ENCODE measurements around the gene ABCC2. TPM values are rescaled to one million over a fixed set of nuclear protein-coding genes. Genes with fewer than 3 reads are reported as not detected.
A peak's percentile ranks its signal among the peaks of the same experiment; 100 is the strongest.
"Not testable (repeated sequence)": the region's sequence is repeated elsewhere in the genome, so short reads cannot be mapped to it uniquely, and the experiment has no call there.

ABCC2 gene
- 0.13 TPM for polyA plus RNA-seq (2013, experiment 1 of 2; ENCODE audit: insufficient read length)
- 0.51 TPM for polyA plus RNA-seq (2013, experiment 2 of 2; ENCODE audit: insufficient read length)

DNA sequence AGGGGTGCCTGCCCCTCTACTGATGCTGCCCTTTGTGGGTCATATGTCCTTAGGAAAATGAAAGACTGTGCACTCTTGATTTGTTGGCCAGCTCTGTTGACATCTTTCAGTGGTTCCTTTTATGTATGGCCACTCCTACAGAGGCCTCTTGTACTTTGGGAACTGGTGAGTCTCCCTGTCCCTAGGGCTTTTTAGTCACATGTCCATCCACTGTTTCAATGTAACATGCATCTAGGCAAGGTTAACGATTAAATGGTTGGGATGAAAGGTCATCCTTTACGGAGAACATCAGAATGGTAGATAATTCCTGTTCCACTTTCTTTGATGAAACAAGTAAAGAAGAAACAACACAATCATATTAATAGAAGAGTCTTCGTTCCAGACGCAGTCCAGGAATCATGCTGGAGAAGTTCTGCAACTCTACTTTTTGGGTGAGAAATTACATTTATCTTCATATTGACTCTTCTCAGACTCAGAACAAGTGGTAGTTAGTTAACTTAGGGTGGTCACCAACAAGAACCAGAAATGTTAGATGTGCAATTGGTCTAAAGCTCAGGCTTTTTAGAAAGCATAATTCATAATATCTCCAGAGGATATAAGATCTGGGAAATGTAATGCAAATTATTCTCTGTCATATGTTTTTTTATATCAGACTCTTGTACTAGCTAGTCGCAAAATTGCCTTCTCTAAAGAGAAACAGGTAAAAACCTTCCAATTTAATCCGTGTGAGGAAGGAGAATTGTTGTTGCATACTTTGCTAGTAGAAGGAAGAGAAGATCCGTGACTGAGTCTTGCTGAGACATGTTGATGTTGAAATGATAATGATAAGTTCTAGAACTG lies at the start of gene ABCC2:
Gene ABCC2, plus strand, starts transcription at position 194 of the 840 bp plus-strand sequence. Its CDS starts 205 bp downstream, at position 399.
- DNase-seq = no peak

DNA sequence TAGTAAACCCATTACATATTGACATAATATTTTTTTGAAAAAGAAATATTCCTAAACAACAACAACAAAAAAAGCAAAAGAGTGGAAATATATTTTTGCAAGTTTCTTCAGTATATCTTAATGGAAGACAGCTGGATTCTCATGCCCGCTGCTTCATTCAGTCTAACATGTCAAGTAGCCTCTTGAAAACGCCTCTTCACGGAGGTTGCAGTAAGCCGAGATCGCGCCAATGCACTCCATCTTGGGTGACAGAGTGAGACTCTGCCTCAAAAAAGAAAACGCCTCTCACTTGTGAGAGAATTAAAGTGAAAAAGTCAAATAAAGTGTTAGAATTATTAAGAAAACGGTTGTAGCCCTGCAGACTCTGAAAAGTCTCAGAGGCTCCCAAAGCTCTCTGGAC lies 49.1 kb upstream of the ABCC2 start:
- DNase-seq = no peak

DNA sequence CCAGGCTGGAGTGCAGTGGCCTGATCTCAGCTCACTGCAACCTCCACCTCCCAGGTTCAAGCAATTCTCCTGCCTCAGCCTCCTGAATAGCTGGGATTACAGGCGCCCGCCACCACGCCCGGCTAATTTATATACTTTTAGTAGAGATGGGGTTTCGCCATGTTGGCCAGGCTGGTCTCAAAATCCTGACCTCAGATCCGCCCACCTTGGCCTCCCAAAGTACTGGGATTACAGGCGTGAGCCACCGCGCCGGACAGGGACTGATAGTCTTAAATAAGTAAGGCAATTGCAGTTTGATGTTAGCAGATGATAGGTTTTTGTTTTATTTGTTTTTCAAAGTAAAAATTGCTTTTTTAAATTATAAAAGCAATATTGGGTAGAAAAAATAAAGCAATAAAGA lies 48.3 kb upstream of the ABCC2 start:
- DNase-seq = not testable (repeated sequence)

DNA sequence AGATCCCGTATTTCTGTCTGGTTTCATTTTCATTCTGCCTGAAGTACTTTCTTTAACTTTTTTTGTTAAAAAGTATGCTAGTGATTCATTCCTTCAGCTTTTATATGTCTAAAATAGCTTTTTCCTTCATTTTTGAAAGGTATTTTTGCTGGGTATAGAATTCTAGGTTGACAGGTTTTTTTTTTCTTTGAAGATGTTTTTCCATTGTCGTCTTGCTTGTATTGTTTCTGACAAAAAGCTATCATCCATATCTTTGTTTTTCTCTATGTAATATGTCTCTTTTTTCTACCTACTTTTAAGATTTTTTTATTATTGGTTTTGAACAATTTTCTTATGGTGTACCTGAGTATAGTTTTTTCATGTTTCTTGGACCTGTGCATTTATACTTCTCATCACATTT lies 42.2 kb upstream of the ABCC2 start:
- DNase-seq = no peak

DNA sequence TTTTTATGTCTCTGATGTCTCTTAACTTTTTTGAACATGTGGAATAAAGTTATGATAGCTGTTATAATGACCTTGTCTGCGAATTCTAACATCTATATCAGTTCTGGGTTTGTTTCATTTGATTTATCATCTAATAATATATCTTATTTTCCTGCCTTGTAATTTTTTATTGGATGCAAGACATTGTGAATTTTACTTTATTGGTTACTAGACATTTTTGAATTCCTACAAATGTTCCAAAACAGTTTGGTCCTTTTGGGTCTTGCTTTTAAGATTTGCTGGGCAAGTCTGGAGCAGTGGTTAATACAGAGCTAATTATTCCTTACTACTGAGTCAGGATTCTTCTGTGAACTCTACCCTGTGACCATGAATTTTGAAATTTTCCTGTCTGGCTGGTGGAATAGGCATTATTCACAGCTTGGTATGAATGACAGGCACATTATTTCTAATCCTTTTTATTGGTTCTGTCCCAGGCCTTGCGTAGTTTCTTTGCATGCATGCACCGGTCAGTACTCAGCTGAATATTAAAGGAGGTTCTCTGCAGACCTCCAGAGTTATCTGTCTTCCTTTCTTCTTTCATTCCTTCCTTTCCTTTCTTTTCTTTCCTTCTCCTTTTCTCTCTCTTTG lies 41.4 kb upstream of the ABCC2 start:
- no peak for DNase-seq

DNA sequence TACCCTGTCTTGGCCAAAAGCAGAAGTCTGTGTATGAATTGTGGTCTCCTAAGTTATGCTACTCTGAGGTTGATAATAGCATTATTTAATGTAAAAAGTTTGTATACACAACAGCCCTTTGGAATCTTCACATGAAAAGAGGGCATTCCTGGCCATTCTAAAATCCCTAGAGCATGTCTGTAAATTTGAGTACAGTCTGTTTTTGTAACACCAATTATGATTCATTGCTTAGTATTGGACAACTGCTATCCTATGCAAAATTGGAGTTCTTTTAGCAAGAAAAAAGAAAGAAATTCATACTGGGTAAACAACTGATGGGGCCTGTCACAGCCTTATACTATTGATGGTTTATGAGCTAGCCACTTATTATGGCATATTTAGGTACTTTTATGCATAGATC lies 40.2 kb upstream of the ABCC2 start:
- DNase-seq = peak; percentile 14

DNA sequence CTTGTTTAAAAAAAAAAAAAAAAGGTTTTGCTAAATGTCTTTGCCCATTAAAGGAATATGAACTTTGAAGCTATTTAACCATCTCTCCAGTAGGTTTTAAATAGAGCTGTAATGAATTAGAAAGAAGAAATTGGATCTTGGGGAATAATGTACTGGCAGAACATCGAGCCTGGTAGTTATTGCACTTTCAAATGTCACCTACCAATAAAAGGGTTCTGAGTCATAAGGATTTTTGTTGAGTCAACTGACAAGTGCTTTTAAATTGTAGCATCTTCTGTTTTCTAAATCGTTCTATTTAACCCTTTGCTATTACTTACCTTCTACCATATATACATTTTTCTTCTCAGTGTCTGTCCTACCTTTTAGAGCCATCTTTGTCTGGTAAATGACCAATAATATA lies 39.7 kb upstream of the ABCC2 start:
- no peak for DNase-seq

DNA sequence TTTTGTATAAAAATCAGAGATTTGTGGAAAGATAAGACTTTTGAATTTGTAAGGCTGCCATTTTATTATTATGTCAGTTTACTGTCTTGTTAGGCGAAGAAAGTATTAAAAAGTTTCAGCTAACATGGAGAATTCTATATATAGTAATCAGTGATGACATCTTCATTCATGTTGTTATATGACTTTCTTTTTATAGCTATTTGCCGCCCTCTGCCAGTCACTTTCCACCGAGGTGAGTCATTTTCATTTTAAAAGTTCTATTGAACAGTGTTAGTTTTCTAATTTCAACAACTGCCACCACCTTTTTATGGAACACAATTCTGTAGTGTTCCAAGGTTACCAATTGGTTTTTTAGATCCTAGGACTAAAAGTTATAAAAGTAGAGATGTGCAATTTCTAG lies 38.6 kb upstream of the ABCC2 start:
- DNase-seq = no peak

DNA sequence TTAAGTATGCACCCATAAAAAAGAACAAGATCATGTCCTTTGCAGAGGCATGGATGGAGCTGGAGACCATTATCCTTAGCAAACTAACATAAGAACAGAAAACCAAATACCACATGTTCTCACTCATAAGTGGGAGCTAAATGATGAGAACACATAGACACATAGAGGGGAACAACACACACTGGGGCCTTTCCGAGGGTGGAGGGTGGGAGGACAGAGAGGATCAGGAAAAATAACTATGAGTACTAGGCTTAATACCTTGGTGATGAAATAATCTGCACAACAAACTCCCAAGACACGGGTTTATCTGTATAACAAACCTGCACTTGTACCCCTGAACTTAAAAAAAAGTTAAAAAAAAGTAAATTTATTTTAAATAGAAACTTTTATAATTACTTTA lies 36.3 kb upstream of the ABCC2 start:
- DNase-seq = not testable (repeated sequence)

DNA sequence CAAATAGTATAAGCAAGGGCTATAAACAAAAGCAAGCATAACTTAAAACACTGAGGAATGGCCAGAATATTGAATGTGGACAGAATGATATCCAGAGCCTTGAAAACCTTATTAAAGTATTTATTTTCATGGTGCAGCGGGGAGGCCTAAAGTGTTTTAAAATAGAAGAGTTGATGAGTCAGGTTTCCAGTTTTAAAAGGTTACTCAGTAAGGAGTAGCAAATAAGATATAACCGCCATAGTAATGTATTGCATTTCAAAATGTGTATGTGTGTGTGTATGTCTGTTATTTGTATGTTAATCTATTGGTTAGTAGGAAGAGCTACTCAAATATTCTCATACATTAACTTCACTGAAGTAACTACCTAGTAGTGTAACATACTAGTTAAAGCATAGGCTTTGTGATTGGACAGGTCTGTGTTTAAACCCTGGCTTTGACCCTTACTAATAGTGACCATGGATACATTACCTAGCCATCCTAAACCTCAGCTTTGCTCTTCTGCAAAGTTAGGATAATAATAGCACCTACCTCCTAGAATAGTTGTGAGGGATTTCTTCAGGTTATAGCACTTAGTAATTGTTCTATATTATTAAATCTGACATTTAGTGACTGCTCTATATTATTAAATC lies 33.5 kb upstream of the ABCC2 start:
- DNase-seq = no peak

DNA sequence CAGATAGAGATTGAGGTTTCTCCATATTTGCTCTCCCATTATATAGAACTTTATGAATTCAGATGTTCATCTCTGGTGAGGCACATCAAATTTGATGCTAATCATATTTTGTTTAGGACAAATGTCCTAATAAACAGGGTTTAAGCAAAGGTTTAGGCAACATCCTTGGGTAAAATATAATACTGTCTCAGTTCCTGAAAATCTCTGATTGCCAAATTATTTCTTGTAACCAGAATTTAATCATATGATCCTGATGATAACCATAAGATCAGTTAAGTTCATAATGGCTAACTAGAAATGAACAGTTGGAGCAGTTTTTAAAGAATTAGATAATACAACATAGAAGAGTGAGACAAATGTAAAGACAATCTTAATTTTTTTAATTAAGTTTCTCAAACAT lies 31.8 kb upstream of the ABCC2 start:
- DNase-seq = no peak

DNA sequence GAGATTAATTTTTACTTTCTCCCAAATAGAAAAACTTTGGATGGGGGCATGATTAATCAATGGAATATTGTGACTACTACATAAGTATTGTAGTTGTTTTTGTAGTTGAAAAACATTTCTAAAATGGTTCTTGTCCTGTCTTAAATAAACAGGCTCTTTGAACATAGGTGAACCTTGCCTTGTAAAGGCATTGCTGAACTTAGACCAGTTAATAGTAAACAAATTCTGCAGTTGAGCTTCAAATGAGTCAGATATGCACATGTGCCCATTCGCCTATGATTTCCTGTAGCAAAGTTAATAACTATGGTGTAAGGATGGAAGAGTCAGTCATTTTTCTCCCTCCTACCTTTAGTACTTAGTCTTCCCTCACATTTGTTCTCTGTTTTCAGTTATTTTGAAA lies 27.8 kb upstream of the ABCC2 start:
- no peak for DNase-seq

DNA sequence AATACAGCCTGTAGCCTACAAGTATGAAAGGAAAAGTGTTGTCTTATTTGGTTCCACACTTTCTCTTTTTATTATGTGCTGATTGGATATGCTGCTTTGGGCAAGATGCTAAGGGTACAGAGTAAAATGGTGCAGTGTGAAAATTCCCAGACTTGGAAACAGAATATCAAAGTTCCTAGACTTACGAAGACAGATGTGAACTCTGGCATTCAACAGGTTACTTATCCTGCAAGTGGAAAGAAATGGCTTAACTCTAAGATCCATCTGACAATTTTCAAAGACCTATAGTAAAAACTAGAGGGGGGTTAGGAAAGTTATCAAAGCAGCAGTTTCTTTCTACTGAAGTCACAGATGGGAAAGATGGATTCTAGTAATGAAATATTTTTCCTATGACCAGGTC lies 26.3 kb upstream of the ABCC2 start:
- no peak for DNase-seq

DNA sequence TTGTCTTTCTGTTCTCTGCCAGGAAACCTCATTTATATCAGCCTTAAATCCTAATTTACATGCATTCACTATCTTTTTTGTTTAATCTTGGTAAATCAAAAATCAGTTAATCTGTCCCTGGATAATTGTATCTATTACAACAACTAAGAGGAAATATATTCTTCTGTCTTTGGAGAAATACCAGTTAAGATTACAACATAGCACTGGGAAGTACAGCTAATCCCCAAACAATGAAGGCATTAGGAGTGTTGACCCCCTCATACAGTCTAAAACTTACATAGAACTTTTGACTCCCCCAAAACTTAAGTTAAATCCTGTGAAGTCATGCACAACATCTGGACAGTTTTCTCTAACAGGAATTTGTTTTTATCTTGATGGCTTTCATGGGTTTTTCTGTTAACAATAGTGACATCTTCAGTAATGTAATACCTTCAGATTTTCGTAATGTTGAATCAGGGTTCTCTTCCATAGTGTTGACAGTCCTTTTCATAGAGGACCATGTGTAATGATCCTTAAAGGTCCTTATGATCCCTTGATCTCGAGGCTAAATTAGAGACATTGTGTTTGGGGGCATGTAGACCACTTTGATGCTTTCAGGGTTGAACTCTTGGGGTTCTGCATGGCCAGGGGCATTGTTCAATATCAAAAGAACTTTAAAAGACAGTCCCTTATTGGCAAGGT lies 24.1 kb upstream of the ABCC2 start:
- peak; percentile 17 for DNase-seq

DNA sequence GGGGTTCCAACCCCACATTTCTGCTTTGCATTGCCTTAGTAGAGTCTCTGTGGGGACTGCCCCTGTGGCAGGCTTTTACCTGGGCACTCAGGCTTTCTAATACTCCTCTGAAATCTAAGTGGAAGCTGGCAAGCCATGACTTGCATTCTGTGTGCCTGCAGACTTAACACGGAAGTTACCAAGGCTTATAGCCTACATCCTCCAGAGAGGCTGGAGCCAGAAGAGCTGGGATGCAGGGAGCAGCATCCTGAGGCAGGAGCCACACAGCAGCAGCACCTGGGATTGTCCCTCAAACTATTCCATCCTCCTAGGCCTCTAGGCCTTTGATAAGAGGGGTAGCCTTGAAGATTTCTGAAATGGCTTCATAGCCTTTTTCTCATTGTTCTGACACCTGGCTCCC lies 22.1 kb upstream of the ABCC2 start:
- no peak for DNase-seq

DNA sequence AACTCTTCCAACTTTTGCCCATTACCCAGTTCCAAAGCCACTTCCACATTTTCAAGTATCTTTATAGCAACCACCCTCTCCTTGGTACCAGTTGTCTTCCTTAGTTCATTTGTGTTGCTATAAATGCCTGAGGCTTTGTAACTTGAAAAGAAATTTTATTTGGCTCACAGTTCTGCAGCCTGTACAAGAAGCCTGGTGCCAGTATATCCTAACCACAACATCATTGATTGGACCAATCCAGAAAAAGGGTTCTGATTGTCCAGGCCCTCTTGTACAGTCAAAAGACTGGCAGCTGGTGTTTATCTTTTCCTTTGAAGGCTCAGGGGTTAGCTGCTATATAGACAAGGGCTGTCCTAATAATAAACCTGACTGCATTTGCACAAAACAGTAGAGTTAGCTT lies 21.1 kb upstream of the ABCC2 start:
- DNase-seq = no peak

DNA sequence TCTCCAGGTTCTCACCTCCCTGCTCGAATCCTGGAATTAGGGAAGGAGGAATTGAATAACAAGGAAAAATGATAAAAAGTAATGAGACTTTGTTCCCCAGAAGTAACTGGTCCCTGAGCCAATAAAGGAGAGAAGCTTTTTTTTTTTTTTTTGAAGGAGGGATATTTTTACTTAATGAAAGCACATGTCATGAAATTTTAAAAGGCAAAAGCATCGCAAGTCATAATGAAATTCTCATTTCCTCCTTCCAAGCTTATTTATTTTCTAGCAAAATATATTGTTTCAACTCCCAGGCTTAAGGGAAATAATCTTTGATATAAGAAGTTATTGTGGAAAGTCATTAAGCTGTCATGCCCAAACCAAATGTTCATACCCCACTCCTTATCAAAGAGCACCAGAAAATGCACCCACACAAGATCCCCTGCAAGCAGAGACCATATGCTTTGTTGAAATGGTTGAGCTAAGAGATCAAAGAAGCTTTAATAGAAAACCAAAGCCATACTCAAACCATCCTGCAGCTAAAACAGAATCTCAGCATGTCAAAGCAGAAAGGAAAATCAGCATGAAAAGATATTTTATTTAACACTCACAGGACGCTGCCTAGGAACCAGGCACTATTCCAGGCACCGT lies 16.7 kb upstream of the ABCC2 start:
- no peak for DNase-seq

DNA sequence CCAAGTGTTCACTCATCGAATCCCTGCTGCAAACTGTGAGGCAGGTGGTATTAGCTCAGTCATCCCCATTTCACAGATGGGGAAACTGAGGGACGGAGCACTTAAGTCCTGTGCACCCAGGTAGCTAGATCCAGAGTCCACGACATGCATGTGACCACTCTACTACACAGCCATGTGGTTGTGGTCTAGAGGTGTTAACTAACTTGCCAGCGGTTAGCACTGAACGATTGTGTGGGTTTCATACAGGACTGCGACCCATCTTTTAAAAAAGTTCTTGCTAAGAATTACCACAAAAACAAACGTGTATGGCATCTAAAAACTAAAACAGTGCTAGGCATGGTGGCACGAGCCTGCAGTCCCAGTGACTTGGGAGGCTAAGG lies 16.1 kb upstream of the ABCC2 start:
- DNase-seq = no peak

DNA sequence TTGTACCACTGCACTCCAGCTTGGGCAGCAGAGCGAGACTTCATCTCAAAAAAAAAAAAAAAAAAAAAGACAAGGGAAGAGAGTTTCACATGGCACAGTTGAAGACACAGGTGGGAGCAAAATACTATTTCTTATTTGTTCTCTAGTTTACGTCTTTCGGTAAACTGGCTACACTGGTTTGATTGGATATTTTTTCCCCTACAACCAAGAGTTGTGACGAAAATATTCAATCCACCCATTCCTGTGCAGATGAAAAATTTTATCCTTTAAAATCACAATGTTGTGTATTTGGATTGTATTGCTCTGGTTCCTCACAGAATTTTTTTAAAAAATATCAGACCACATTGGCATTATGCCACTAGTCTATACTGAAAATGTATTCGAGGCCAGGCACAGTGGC lies 14.5 kb upstream of the ABCC2 start:
- DNase-seq = no peak

DNA sequence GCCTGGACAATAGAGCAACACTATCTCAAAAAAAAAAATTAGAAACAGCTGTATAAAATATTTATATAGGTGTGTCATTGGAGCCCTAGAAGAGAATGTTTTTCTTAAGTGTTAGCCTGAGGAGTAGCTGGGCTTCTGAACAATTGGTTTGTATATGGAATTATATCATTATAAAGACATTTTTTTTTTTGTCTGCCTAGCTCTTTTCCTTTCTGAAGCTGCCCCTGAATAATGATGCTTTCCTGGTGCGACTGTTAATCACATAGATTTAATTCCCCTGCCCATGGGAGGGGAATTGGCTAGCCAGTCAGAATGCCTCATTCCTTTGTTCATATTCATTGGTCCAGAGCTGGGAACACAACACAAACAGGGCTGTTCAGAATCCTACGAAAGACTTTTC lies 13.9 kb upstream of the ABCC2 start:
- peak; percentile 56 for DNase-seq

DNA sequence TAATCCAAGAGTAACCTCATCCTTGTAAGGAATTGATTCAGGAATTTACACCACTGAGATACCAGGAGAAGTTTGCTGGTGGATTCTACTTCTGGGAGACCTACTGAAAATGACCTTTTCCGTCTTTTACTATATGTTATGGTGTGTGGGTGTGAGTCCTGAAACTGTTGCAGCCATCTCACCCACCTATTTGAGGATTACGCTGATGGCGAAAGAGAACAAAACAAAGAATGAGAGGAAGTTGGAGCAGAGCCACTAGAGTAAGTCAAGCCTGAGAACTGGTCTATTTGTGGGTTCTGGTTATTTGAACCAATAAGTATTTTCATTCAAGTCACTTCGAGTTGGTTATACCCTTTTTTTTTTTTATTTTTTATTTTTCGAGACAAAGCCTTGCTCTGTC lies 12.7 kb upstream of the ABCC2 start:
- no peak for DNase-seq

DNA sequence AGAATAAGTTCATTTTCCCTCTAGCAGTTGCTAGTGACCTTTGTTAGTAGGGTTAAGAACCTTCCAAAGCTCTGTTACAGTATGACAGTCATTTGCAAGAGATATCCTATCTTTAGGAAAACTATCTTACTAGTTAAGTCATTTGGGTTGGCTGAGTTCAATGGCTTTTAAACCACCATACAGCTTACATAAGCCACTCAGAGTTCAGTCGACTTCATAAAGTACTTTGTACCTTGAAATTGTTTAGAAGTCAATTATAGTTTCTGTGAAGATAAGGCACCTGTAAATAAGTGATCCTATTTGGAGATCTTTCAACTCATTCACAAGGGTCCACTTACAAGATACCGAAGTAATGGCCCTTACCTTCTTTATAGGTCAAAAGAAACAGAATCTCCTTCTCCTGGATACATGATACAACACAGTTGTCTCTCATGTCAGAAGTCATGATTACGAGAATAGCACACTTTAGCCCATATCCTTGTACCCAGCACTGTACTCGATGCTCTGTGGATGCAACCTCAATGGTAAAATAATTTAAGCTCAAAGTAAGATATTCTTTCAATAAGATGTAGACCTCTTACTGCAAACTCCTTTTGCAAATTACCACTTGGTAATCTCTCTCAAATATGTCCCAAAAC lies 11.9 kb upstream of the ABCC2 start:
- no peak for DNase-seq
